Measurements from ENCODE around the gene RPL29. TPM values are rescaled to one million over a fixed set of nuclear protein-coding genes. Genes with fewer than 3 reads are reported as not detected.
"Not testable (repeated sequence)": the region's sequence is repeated elsewhere in the genome, so short reads cannot be mapped to it uniquely, and the experiment has no call there.

RPL29 gene
- total and polyA plus RNA-seq, 9 donors: 1,785 to 3,982 (median 1,999) TPM

DNA sequence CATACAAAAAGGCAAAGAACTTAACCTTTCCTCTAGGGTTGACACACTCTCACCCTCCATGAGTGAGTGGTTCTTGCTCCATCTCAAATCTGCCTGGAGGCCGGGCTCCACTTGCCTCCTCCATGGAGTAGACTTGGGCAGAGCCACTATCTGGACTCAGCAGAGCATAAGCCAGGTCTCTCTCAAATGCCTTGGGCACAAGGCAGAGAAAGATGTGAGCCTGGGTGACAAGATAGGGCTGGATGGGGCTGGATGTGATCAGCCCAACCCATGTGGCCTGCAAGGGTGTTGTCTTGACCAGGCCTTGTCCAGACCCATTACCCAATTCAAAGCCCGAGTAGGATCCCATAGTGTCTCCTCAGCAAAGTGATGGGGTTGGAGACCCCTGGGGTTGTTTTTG, 4.2 kb upstream of the RPL29 start:
- TF ChIP-seq, protein P1, sequence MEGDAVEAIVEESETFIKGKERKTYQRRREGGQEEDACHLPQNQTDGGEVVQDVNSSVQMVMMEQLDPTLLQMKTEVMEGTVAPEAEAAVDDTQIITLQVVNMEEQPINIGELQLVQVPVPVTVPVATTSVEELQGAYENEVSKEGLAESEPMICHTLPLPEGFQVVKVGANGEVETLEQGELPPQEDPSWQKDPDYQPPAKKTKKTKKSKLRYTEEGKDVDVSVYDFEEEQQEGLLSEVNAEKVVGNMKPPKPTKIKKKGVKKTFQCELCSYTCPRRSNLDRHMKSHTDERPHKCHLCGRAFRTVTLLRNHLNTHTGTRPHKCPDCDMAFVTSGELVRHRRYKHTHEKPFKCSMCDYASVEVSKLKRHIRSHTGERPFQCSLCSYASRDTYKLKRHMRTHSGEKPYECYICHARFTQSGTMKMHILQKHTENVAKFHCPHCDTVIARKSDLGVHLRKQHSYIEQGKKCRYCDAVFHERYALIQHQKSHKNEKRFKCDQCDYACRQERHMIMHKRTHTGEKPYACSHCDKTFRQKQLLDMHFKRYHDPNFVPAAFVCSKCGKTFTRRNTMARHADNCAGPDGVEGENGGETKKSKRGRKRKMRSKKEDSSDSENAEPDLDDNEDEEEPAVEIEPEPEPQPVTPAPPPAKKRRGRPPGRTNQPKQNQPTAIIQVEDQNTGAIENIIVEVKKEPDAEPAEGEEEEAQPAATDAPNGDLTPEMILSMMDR (IDR thresholded peaks at IDR 0.05): no peak
- no peak for TF ChIP-seq POLR2A (IDR thresholded peaks at IDR 0.05)
- no peak for TF ChIP-seq EP300 (IDR thresholded peaks at IDR 0.05)
- intact Hi-C loops (cut with DNase I): loop anchor here (5.0 kb wide), 5 partner anchors 57 to 337 kb away; partner anchors contain the start of gene DUSP7 (in 1 of the 4)
- no peak overlapping the region for H3K4me3 ChIP-seq

DNA sequence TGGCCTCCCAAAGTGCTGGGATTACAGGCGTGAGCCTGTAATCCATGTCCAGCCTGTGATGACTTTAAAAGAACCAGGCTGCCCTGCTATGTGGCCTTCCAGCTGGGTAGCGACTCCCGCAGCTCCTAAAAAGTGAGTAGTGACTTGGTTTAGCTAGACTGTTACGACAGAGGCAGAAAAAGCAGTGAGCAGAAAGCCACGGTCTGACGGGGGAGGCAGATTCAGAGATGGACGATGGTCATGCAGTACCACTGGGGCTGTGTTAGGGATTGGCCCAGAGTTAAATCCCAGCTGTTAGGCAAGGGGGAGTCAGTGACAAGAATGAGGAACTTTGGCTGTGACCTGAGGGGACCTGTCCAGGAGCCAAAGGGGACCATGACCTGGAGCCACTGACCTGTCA, 3.1 kb upstream of the RPL29 start:
- H3K4me3 ChIP-seq: no peak overlapping the region
- no peaks in the 10 kb centered on the region for H3K9me3 ChIP-seq
- peaks cover 6% of the 10 kb centered on the region for H3K4me1 ChIP-seq (ENCODE audit: insufficient read depth)
- TF ChIP-seq, protein P1 (IDR thresholded peaks at IDR 0.05): no peak
- TF ChIP-seq POLR2A (IDR thresholded peaks at IDR 0.05) (no peak), EP300 (IDR thresholded peaks at IDR 0.05) (no peak)
- no peaks in the 10 kb centered on the region for H3K27me3 ChIP-seq
- no peaks in the 10 kb centered on the region for H3K36me3 ChIP-seq
- no peak overlapping the region for H3K27ac ChIP-seq
- WGBS, 3 donors: 51 to 58% (median 56%) methylated on average over 7 of the region's 7 CpGs
- intact Hi-C loops (cut with DNase I): no loop called here
- DNase-seq: no peak

More for the DNA sequence above, 4.2 kb upstream of the RPL29 start:
- H3K9me3 ChIP-seq: no peaks in the 10 kb centered on the region
- H3K27me3 ChIP-seq: no peaks in the 10 kb centered on the region
- DNase-seq: no peak
- H3K27ac ChIP-seq: no peak overlapping the region
- no peaks in the 10 kb centered on the region for H3K36me3 ChIP-seq
- H3K4me1 ChIP-seq (ENCODE audit: insufficient read depth): peaks cover 2% of the 10 kb centered on the region
- WGBS, 3 donors: 74 to 78% (median 77%) methylated on average over 2 of the region's 2 CpGs

DNA sequence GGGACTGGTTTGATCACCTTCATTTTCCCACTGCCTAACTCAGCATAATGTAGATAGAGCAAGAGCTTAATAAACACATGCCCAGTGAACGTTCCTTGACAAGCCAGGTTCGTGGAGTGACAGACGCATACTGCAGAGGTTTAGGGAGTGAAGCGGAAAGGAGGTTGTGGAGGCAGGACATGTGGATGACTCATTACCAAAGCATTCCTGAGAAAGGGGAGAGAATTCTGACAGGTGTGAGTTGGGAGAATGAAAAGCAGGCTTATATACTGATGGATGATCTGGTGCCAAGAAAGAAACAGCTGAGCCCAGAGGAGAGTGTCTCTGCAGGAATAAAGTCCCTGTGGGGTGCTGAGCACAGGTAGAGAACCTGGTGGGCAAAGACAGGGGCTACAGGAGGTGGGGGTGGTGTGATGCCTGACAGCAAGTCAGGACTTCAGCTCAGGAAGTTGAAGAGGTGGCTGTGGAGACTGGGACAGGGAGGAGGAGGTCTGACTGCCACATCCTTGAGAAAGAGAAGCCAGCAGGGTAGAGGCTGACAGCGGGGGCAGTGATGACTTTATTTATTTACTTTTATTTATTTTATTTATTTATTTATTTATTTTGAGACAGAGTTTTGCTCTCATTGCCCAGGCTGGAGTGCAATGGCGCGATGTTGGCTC, 2.4 kb upstream of the RPL29 start:
- intact Hi-C loops (cut with DNase I): loop anchor here in 2 of 4 donors (2.0 kb wide), 2 partner anchors 59 to 147 kb away; partner anchors contain the start of gene DUSP7 (in 1 of the 2)
- Histone ChIP-seq H3K27me3 (no peaks in the 10 kb centered on the region), H3K36me3 (no peaks in the 10 kb centered on the region), H3K27ac (no peak overlapping the region), H3K9me3 (no peaks in the 10 kb centered on the region), H3K4me1 (ENCODE audit: insufficient read depth) (peaks cover 6% of the 10 kb centered on the region), H3K4me3 (no peak overlapping the region)
- 42 to 44% (median 42%) methylated on average over 7 of the region's 7 CpGs for WGBS, 3 donors
- no peak for DNase-seq
- TF ChIP-seq, protein P1 (IDR thresholded peaks at IDR 0.05): no peak
- TF ChIP-seq EP300 (IDR thresholded peaks at IDR 0.05) (no peak), POLR2A (IDR thresholded peaks at IDR 0.05) (no peak)

DNA sequence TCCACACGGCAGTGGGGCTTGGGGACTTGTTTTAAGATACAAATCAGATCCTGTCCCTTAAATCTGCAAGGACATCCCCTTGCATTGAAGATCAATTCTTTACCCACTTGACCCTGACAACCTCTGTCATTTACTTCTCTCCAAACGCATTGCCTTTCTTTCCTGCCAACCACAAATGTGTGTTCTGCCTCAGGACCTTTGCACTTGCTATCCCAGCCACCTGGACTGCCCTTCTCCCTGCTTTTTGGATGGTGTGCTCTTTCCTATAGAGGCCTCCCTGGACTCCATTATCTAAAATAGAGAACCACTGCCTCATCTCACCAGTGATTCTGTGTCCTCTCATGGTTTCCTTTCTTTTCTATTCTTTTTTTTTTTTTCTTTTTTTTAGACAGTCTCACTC, 1.5 kb upstream of the RPL29 start:
- H3K27me3 ChIP-seq: no peaks in the 10 kb centered on the region
- H3K4me1 ChIP-seq (ENCODE audit: insufficient read depth): peaks cover 6% of the 10 kb centered on the region
- intact Hi-C loops (cut with DNase I): loop anchor here in 2 of 4 donors (2.0 kb wide), 2 partner anchors 60 to 148 kb away; partner anchors contain the start of gene DUSP7 (in 1 of the 2)
- no peaks in the 10 kb centered on the region for H3K9me3 ChIP-seq
- H3K27ac ChIP-seq: no peak overlapping the region
- no peaks in the 10 kb centered on the region for H3K36me3 ChIP-seq
- DNase-seq: no peak
- TF ChIP-seq EP300 (IDR thresholded peaks at IDR 0.05): no peak
- no peak overlapping the region for H3K4me3 ChIP-seq
- WGBS, 3 donors: 56 to 64% (median 59%) methylated on average over 2 of the region's 2 CpGs

DNA sequence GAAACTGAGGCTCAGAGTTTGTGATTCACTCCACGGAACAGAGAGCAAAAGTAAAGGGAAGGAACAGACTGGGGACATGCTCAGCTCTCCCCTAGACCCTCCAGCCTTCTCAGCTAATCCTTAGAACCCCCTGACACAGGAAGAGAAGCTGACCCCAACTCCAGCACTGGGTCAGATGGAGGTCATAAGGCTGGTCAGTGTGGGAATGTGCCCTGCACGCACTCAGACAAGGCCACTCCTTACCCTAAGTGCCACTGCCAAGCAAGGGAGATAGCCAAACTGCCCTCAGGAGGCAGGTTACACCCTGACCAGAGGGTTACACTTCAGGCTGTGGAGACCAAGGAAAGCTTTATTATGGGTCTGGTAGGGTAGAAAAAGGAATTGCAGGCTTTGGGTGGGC, 1.2 kb downstream of the RPL29 start:
- DNase-seq: no peak
- no peak for TF ChIP-seq POLR2A (IDR thresholded peaks at IDR 0.05)
- no peak for TF ChIP-seq EP300 (IDR thresholded peaks at IDR 0.05)
- TF ChIP-seq, protein P1 (IDR thresholded peaks at IDR 0.05): no peak
- H3K4me1 ChIP-seq (ENCODE audit: insufficient read depth): peaks cover 6% of the 10 kb centered on the region
- WGBS, 3 donors: 55 to 69% (median 55%) methylated on average over 2 of the region's 2 CpGs
- no peaks in the 10 kb centered on the region for H3K27me3 ChIP-seq
- no peak overlapping the region for H3K4me3 ChIP-seq
- H3K36me3 ChIP-seq: no peaks in the 10 kb centered on the region
- intact Hi-C loops (cut with DNase I): no loop called here
- no peaks in the 10 kb centered on the region for H3K9me3 ChIP-seq
- no peak overlapping the region for H3K27ac ChIP-seq

DNA sequence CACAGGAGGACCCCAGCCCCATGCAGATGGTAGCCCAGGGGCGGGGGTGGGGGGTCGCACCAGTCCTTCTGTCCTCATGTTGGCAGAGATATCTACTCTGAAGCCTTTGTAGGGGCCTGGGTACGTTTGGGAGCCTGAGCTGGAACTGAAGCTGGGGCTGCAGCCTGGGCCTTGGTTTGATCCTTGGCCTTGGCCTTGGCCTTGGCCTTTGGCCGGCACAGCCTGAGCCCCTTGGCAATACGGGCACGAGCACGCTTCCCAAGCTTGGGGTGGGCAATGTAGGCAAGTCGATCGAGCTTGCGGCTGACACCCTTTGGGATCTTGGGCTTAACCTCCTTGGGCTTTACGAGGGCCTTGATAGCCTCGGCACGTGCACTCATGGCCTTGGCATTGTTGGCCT, 2.0 kb downstream of the RPL29 start:
- WGBS, 3 donors: 53 to 87% (median 58%) methylated on average over 6 to 13 of the region's 13 CpGs
- DNase-seq; intact Hi-C loops (cut with DNase I); H3K27me3 ChIP-seq; H3K36me3 ChIP-seq; H3K9me3 ChIP-seq; H3K27ac ChIP-seq; H3K4me3 ChIP-seq; H3K4me1 ChIP-seq (ENCODE audit: insufficient read depth): not testable (repeated sequence)

Data from ovary (tissue), 9 donors.